GM20000 (cell line): ENCODE measurements around the gene CCDC196.
A peak's percentile ranks its signal among the peaks of the same experiment; 100 is the strongest.

Source experiments
- DNase-seq: peaks from one replicate; pipeline ENCODE4 v3.0.0; 2012; ENCODE audit warnings: low spot score
- TF ChIP-seq, protein P1 (sequence below): IDR thresholded peaks from 2 replicates; pipeline ENCODE4 v1.5.1; 2012; ENCODE audit warnings: mild to moderate bottlenecking, control low read depth; ENCODE audit errors: extremely low read depth, missing control alignments

CCDC196 gene

GRCh38 chr14:66482873-66483272, 3.3 kb upstream of the CCDC196 start:
- TF ChIP-seq, protein P1, sequence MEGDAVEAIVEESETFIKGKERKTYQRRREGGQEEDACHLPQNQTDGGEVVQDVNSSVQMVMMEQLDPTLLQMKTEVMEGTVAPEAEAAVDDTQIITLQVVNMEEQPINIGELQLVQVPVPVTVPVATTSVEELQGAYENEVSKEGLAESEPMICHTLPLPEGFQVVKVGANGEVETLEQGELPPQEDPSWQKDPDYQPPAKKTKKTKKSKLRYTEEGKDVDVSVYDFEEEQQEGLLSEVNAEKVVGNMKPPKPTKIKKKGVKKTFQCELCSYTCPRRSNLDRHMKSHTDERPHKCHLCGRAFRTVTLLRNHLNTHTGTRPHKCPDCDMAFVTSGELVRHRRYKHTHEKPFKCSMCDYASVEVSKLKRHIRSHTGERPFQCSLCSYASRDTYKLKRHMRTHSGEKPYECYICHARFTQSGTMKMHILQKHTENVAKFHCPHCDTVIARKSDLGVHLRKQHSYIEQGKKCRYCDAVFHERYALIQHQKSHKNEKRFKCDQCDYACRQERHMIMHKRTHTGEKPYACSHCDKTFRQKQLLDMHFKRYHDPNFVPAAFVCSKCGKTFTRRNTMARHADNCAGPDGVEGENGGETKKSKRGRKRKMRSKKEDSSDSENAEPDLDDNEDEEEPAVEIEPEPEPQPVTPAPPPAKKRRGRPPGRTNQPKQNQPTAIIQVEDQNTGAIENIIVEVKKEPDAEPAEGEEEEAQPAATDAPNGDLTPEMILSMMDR, result no peak
- no peak for DNase-seq

DNA sequence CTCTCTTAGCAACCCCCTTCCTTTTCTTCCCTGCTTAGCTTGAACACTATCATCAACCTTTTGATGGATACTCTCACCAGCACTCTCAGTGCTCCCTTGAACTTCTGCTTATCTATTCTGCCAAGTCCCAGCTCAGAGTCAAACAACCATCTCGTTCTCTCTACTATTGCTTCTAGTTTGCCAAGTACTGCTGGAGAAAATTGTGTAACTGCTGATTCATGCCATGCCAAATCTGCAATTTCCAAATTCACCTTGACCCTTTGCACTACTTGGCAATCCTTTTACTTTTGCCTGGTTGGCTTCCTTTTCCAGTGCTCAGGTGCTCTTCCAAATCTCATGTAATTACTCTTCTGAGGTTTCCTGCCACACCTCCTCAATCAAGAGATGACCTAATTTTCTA, 2.8 kb upstream of the CCDC196 start:
- no peak for DNase-seq
- TF ChIP-seq, protein P1, result no peak

- TF ChIP-seq, protein P1, result no peak
- no peak for DNase-seq
Observed at GRCh38 chr14:66485029-66485428, 1.1 kb upstream of the CCDC196 start.

DNA sequence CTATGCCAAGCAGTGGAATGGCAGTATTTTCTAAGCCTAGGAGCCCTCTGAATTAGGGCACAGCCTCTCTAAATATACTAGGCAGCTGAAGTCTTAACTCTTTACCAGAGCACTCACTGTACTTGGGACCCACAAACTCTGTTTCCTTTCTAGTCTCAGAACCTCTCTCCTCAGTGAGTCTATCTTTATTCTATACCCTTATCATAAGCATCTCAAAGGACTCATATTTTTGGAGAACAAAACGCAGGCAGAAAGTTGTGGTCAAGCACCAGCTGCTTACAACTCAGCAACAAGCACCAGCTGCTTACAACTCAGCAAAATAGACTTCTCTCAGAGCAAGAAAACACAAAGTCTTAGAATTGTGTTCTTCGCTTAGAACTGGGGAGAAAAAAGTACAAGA, 993 bp downstream of the CCDC196 start:
- no peak for DNase-seq
- TF ChIP-seq, protein P1, result no peak

GRCh38 chr14:66490143-66491111, 4.3 kb downstream of the CCDC196 start:
- no peak for DNase-seq
- TF ChIP-seq, protein P1, result no peak

GRCh38 chr14:66493750-66494149, 7.6 kb downstream of the CCDC196 start:
- DNase-seq, result no peak
- TF ChIP-seq, protein P1, result no peak

GRCh38 chr14:66495218-66496098, 9.3 kb downstream of the CCDC196 start:
- TF ChIP-seq, protein P1, result peak; percentile 18
- peak; percentile 48 for DNase-seq
